Measurements from ENCODE around the gene MLH1. TPM values are rescaled to one million over a fixed set of nuclear protein-coding genes. Genes with fewer than 3 reads are reported as not detected.

The MLH1 gene
- total and polyA plus RNA-seq, 4 experiments from 2014 or later = 15.6 to 33.8 (median 24.6) TPM

DNA sequence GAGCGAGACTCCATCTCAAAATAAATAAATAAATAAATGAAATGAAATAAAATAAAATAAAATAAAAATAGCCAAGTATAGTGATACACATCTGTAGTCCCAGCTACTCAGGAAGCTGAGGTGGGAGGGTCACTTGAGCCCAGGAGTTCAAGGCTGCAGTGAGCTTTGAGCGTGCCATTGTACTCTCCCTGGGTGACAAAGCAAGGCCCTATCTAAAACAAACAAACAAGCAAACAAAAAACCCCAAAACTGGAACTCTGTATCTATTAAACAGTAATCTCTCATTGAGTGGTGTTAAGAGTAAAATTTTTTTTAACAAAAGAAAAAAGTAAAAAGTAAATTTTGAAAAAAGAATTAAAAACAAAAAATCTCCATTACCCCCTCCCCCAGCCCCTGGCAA, 21.2 kb upstream of the MLH1 start:
- Mint-ChIP-seq H3K27me3 (no peaks in the 10 kb centered on the region), H3K4me1 (peaks cover 16 to 35% (median 24%) of the 10 kb centered on the region in 4 donors), H3K27ac (no peak overlapping the region), H3K36me3 (peaks cover 6 to 8% of the 10 kb centered on the region in 2 donors), H3K9me3 (peaks cover 0 to 1% (median 0%) of the 10 kb centered on the region in 8 donors), H3K4me3 (no peak overlapping the region)
- peaks cover 24% of the 10 kb centered on the region for H3K4me1 ChIP-seq (ENCODE audit: insufficient read depth, low read length)
- H3K27me3 ChIP-seq (ENCODE audit: insufficient read depth, low read length) = no peaks in the 10 kb centered on the region
- no peak overlapping the region for H3K4me3 ChIP-seq (ENCODE audit: low read length in 2 of 2)
- no peaks in the 10 kb centered on the region for H3K9me3 ChIP-seq (ENCODE audit: control insufficient read depth in 1 of 2, low read length in 2 of 2)
- ChIA-PET POLR2A (ENCODE audit: partially characterized antibody) (interaction anchor here (1.2 kb wide), 1 partner anchor 21 kb away, joined by 3 read pairs; the partner anchor contains the start of genes EPM2AIP1 and MLH1), CTCF (ENCODE audit: partially characterized antibody) (interaction anchor here (1.6 to 2.4 kb wide), 2 partner anchors 14 to 15 kb away, joined by 7 to 15 read pairs; no protein-coding TSS in a partner anchor)
- no peaks in the 10 kb centered on the region for H3K36me3 ChIP-seq (ENCODE audit: insufficient read depth, low read length)
- H3K27ac ChIP-seq (ENCODE audit: low read depth, low read length) = no peak overlapping the region
- intact Hi-C loops (cut with micrococcal nuclease) = no loop called here
- no peak for DNase-seq

DNA sequence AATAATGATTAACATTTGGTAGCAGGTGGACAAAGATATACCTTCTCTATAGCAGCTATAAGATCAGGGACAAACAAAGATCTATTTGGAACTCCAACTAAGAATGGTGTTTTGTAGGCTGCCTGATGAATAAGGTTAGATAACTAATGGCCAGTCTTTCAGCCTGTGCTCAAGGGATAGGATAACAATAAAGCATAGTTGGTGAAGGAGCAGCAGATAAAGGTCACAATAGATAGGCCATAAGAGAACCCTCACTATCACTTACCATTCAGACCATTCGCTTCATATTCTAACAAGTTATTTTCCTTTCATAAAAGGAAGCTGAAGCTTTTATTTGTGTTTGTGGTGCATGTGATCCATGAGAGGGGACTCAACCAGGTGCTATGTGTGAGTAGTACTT, 20.2 kb upstream of the MLH1 start:
- no peak overlapping the region for H3K27ac ChIP-seq (ENCODE audit: low read depth, low read length)
- Mint-ChIP-seq H3K4me3 (no peak overlapping the region), H3K4me1 (peaks cover 16 to 35% (median 24%) of the 10 kb centered on the region in 4 donors), H3K27me3 (no peaks in the 10 kb centered on the region), H3K27ac (peak overlapping the region in 1 of 7 donors; percentile 58), H3K36me3 (peaks cover 8 to 12% of the 10 kb centered on the region in 2 donors), H3K9me3 (peaks cover 0 to 5% (median 3%) of the 10 kb centered on the region in 8 donors)
- H3K36me3 ChIP-seq (ENCODE audit: insufficient read depth, low read length) = no peaks in the 10 kb centered on the region
- ChIA-PET CTCF (ENCODE audit: partially characterized antibody) (interaction anchor here (1.0 to 2.9 kb wide), 6 partner anchors 9 to 20 kb away, joined by 3 to 15 read pairs (median 6); partner anchors contain the start of genes EPM2AIP1 and MLH1), POLR2A (ENCODE audit: partially characterized antibody) (interaction anchor here (1.3 kb wide), 1 partner anchor 28 kb away, joined by 3 read pairs; the partner anchor contains the start of gene TRANK1)
- no peaks in the 10 kb centered on the region for H3K27me3 ChIP-seq (ENCODE audit: insufficient read depth, low read length)
- no peak overlapping the region for H3K4me3 ChIP-seq (ENCODE audit: low read length in 2 of 2)
- DNase-seq = no peak
- H3K4me1 ChIP-seq (ENCODE audit: insufficient read depth, low read length) = peaks cover 24% of the 10 kb centered on the region
- intact Hi-C loops (cut with micrococcal nuclease) = no loop called here
- no peaks in the 10 kb centered on the region for H3K9me3 ChIP-seq (ENCODE audit: control insufficient read depth in 1 of 2, low read length in 2 of 2)

DNA sequence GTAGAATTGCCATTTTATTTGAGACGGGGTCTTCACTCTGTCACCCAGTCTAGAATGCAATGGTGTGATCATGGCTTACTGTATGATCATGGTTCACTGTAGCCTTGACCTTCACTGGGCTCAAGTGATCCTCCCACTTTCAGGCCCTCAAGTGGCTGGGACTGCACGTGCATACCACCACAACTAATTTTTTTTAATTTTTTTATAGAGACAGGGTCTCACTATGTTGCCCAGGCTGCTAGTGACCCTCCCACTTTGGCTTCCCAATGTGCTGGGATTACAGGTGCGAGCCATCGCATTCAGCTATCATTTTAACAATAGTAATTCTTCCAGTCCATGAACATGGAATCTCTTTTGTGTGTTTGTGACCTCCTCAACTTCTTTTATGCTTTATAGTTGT, 12.3 kb upstream of the MLH1 start:
- H3K9me3 ChIP-seq (ENCODE audit: control insufficient read depth in 1 of 2, low read length in 2 of 2) = no peaks in the 10 kb centered on the region
- H3K27me3 ChIP-seq (ENCODE audit: insufficient read depth, low read length) = no peaks in the 10 kb centered on the region
- no peak for DNase-seq
- Mint-ChIP-seq H3K27me3 (no peaks in the 10 kb centered on the region), H3K9me3 (peaks cover 0 to 26% (median 18%) of the 10 kb centered on the region in 8 donors), H3K27ac (no peak overlapping the region), H3K4me1 (peaks cover 0 to 4% (median 3%) of the 10 kb centered on the region in 4 donors), H3K4me3 (no peak overlapping the region), H3K36me3 (peaks cover 51 to 52% of the 10 kb centered on the region in 2 donors)
- POLR2A ChIA-PET (ENCODE audit: partially characterized antibody) = interaction anchor here (5.2 kb wide), 1 partner anchor 11 kb away, joined by 30 read pairs; the partner anchor contains the start of genes EPM2AIP1 and MLH1
- H3K27ac ChIP-seq (ENCODE audit: low read depth, low read length) = no peak overlapping the region
- H3K4me1 ChIP-seq (ENCODE audit: insufficient read depth, low read length) = no peaks in the 10 kb centered on the region
- CTCF ChIA-PET (ENCODE audit: partially characterized antibody) = no interaction called here
- intact Hi-C loops (cut with micrococcal nuclease) = no loop called here
- no peak overlapping the region for H3K4me3 ChIP-seq (ENCODE audit: low read length in 2 of 2)
- H3K36me3 ChIP-seq (ENCODE audit: insufficient read depth, low read length) = peaks cover 35% of the 10 kb centered on the region

DNA sequence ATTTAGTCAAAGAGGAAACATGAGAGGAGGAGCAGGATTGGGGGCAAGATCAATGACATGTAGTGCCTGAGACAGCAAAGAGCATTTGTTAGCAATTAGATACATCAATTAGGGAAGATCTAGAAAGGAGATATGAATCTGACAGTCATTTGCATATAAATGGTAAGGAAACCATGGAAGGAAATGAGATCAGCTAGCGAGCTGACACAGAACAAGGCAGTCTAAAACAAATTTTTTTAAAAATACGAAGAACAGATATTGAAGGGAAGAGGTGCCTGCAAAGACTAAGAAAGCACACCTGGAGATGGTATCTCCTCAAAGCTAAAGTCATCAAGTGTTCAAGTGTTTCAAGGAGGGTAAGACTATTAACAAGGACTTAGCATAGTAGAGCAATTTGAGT, 5.0 kb upstream of the MLH1 start:
- H3K4me1 Mint-ChIP-seq = peaks cover 26 to 38% (median 34%) of the 10 kb centered on the region in 4 donors
- H3K27ac Mint-ChIP-seq = peak overlapping the region; percentile 54 to 94 (median 62)
- H3K4me1 ChIP-seq (ENCODE audit: insufficient read depth, low read length) = peaks cover 49% of the 10 kb centered on the region
- peaks cover 36% of the 10 kb centered on the region for H3K36me3 ChIP-seq (ENCODE audit: insufficient read depth, low read length)
- peak overlapping the region in 1 of 2 donors; percentile 24 for H3K4me3 ChIP-seq (ENCODE audit: low read length in 2 of 2)
- H3K27me3 Mint-ChIP-seq = no peaks in the 10 kb centered on the region
- intact Hi-C loops (cut with micrococcal nuclease) = no loop called here
- DNase-seq = peak; percentile 37 to 51 (median 45)
- CTCF ChIA-PET (ENCODE audit: partially characterized antibody) = interaction anchor here (0.9 to 6.6 kb wide), 6 partner anchors 15 to 65 kb away, joined by 3 to 54 read pairs (median 4); no protein-coding TSS in a partner anchor
- peaks cover 44 to 57% of the 10 kb centered on the region in 2 donors for H3K36me3 Mint-ChIP-seq
- H3K27me3 ChIP-seq (ENCODE audit: insufficient read depth, low read length) = no peaks in the 10 kb centered on the region
- H3K27ac ChIP-seq (ENCODE audit: low read depth, low read length) = peak overlapping the region; percentile 42
- H3K4me3 Mint-ChIP-seq = peak overlapping the region; percentile 25 to 89 (median 63)
- no peaks in the 10 kb centered on the region for H3K9me3 Mint-ChIP-seq
- POLR2A ChIA-PET (ENCODE audit: partially characterized antibody) = interaction anchor here (1.4 to 6.6 kb wide), 2 partner anchors 44 to 111 kb away, joined by 4 to 74 read pairs; partner anchors contain the start of gene TRANK1
- no peaks in the 10 kb centered on the region for H3K9me3 ChIP-seq (ENCODE audit: control insufficient read depth in 1 of 2, low read length in 2 of 2)

DNA sequence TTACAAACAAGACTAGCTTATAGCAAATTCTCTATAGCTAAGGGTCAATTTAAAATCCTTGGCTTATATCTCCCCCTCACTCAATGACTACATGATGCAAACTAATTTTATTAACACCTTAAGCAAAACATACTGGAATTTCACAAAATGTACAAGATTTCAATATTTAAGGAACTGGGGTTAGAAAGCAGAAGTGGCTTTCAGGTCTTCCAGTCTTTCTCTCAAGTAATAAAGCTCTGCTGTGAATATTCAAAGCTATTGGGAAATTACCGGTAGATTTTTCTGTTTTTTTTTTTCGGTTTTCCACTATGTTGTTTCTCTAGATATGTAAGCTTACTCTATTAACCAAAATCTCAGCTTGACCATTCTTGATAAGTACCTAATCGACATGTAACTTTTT, 4.3 kb upstream of the MLH1 start:
- POLR2A ChIA-PET (ENCODE audit: partially characterized antibody) = interaction anchor here (0.6 to 6.6 kb wide), 4 partner anchors 9 to 283 kb away, joined by 3 to 74 read pairs (median 4); partner anchors contain the start of gene TRANK1
- peaks cover 38 to 50% of the 10 kb centered on the region in 2 donors for H3K36me3 Mint-ChIP-seq
- H3K27ac Mint-ChIP-seq = peak overlapping the region in 6 of 7 donors; percentile 48 to 74 (median 69)

DNA sequence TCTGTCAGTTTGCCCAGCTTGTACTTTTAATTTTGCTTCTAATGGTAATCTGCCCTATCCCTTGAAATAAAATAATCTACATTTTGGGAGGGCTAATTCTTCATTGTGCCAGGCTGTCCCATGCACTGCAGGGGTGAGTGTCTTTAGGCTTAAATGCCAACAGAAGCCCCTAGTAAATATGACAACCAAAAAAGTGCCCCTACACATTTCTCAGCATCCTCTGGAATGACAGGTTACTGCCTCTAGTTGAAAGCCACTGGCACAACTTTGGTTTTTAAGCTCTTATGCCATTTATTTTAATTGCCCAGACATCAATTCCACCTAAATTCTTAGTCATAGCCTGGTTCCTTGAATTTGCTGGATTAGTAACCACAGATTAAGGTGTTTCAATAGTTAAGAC, 3.8 kb upstream of the MLH1 start:
- peak overlapping the region in 6 of 7 donors; percentile 36 to 76 (median 70) for H3K27ac Mint-ChIP-seq
- Histone ChIP-seq H3K4me1 (ENCODE audit: insufficient read depth, low read length) (peaks cover 57% of the 10 kb centered on the region), H3K36me3 (ENCODE audit: insufficient read depth, low read length) (peaks cover 24% of the 10 kb centered on the region), H3K9me3 (ENCODE audit: control insufficient read depth in 1 of 2, low read length in 2 of 2) (no peaks in the 10 kb centered on the region), H3K27me3 (ENCODE audit: insufficient read depth, low read length) (no peaks in the 10 kb centered on the region), H3K27ac (ENCODE audit: low read depth, low read length) (peak overlapping the region; percentile 52), H3K4me3 (ENCODE audit: low read length in 2 of 2) (peak overlapping the region in 1 of 2 donors; percentile 1)
- H3K27me3 Mint-ChIP-seq = no peaks in the 10 kb centered on the region
- H3K4me1 Mint-ChIP-seq = peaks cover 24 to 38% (median 34%) of the 10 kb centered on the region in 4 donors
- no peak for DNase-seq
- H3K36me3 Mint-ChIP-seq = peaks cover 33 to 45% of the 10 kb centered on the region in 2 donors
- no peaks in the 10 kb centered on the region for H3K9me3 Mint-ChIP-seq
- intact Hi-C loops (cut with micrococcal nuclease) = no loop called here
- peak overlapping the region in 7 of 8 donors; percentile 28 to 80 (median 64) for H3K4me3 Mint-ChIP-seq
- POLR2A ChIA-PET (ENCODE audit: partially characterized antibody) = interaction anchor here (0.9 to 6.6 kb wide), 2 partner anchors 9 to 45 kb away, joined by 3 to 74 read pairs; partner anchors contain the start of gene TRANK1
- CTCF ChIA-PET (ENCODE audit: partially characterized antibody) = interaction anchor here (0.6 to 6.6 kb wide), 6 partner anchors 16 to 206 kb away, joined by 3 to 54 read pairs (median 4); no protein-coding TSS in a partner anchor

More for the DNA sequence above, 4.3 kb upstream of the MLH1 start:
- Histone ChIP-seq H3K4me3 (ENCODE audit: low read length in 2 of 2) (peak overlapping the region in 1 of 2 donors; percentile 1), H3K4me1 (ENCODE audit: insufficient read depth, low read length) (peaks cover 52% of the 10 kb centered on the region), H3K27ac (ENCODE audit: low read depth, low read length) (peak overlapping the region; percentile 52), H3K27me3 (ENCODE audit: insufficient read depth, low read length) (no peaks in the 10 kb centered on the region), H3K9me3 (ENCODE audit: control insufficient read depth in 1 of 2, low read length in 2 of 2) (no peaks in the 10 kb centered on the region), H3K36me3 (ENCODE audit: insufficient read depth, low read length) (peaks cover 30% of the 10 kb centered on the region)
- CTCF ChIA-PET (ENCODE audit: partially characterized antibody) = interaction anchor here (0.9 to 6.6 kb wide), 7 partner anchors 15 to 121 kb away, joined by 3 to 54 read pairs (median 4); no protein-coding TSS in a partner anchor
- no peak for DNase-seq
- H3K4me1 Mint-ChIP-seq = peaks cover 26 to 38% (median 34%) of the 10 kb centered on the region in 4 donors
- intact Hi-C loops (cut with micrococcal nuclease) = no loop called here
- H3K4me3 Mint-ChIP-seq = peak overlapping the region; percentile 28 to 80 (median 63)
- no peaks in the 10 kb centered on the region for H3K27me3 Mint-ChIP-seq
- H3K9me3 Mint-ChIP-seq = no peaks in the 10 kb centered on the region

DNA sequence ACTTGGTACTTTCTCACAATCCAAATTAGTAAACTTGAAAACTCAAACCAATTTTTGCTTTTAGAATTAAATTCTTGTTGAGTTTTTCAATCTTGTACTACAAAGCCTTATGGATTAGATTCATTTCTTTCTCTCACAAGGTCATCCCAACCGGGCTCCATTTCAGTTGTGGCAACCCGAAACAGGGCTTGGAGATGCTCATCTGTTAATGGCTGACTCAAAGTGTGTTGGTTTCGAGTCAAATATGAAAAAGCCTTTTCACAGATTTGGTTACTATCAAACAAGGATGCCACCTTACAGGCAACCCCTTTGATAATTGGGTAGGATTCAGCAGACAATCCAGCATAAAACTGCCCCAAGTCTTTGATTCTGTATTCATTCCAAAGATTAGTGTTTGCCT, 2.2 kb upstream of the MLH1 start:
- Histone ChIP-seq H3K4me1 (ENCODE audit: insufficient read depth, low read length) (peaks cover 58% of the 10 kb centered on the region), H3K36me3 (ENCODE audit: insufficient read depth, low read length) (peaks cover 10% of the 10 kb centered on the region)
- peaks cover 19 to 30% of the 10 kb centered on the region in 2 donors for H3K36me3 Mint-ChIP-seq

More for the DNA sequence above, 2.2 kb upstream of the MLH1 start:
- no peaks in the 10 kb centered on the region for H3K9me3 ChIP-seq (ENCODE audit: control insufficient read depth in 1 of 2, low read length in 2 of 2)
- H3K27me3 Mint-ChIP-seq = no peaks in the 10 kb centered on the region
- H3K4me3 Mint-ChIP-seq = no peak overlapping the region
- H3K27ac Mint-ChIP-seq = no peak overlapping the region
- intact Hi-C loops (cut with micrococcal nuclease) = no loop called here
- no peaks in the 10 kb centered on the region for H3K9me3 Mint-ChIP-seq
- peaks cover 23 to 35% (median 32%) of the 10 kb centered on the region in 4 donors for H3K4me1 Mint-ChIP-seq
- ChIA-PET CTCF (ENCODE audit: partially characterized antibody) (interaction anchor here (1.3 to 6.6 kb wide), 3 partner anchors 32 to 120 kb away, joined by 4 to 54 read pairs (median 18); no protein-coding TSS in a partner anchor), POLR2A (ENCODE audit: partially characterized antibody) (interaction anchor here (1.5 to 6.6 kb wide), 4 partner anchors 10 to 83 kb away, joined by 3 to 74 read pairs (median 29); partner anchors contain the start of gene TRANK1)
- H3K4me3 ChIP-seq (ENCODE audit: low read length in 2 of 2) = peak overlapping the region; percentile 63 to 97
- DNase-seq = peak in 1 of 5 donors; percentile 34
- peak overlapping the region; percentile 95 for H3K27ac ChIP-seq (ENCODE audit: low read depth, low read length)
- no peaks in the 10 kb centered on the region for H3K27me3 ChIP-seq (ENCODE audit: insufficient read depth, low read length)

Measured in CD4-positive, alpha-beta memory T cell (primary cell).